A549 (cell line): Measurements from ENCODE around the gene SIGLEC8. TPM values are rescaled to one million over a fixed set of nuclear protein-coding genes. Genes with fewer than 3 reads are reported as not detected.
"Not testable (repeated sequence)": the region's sequence is repeated elsewhere in the genome, so short reads cannot be mapped to it uniquely, and the experiment has no call there.

Experiments
- ATAC-seq, 2 experiments: fragments of 200-7000 bp in 1 of 2; fragments of >200 bp in 1 of 2; cut with Nextera tagmentation in 1 of 2; cut with Tn5 transposase in 1 of 2; 3 replicates each; pipeline versions ENCODE4 v1.8.0 to v1.9.1; 2018 to 2020; ENCODE audit warnings: mild to moderate bottlenecking in 1 of 2, moderate library complexity in 1 of 2
- CTCF ChIA-PET: fragments of 300-600 bp; sonication (Branson Sonifier 250); formaldehyde crosslinking; extraction: SDS; loops from one replicate; lab custom pipeline; 2021; ENCODE audit warnings: antibody characterized with exemption, inconsistent platforms; lab: Yijun Ruan, JAX
- POLR2A ChIA-PET: fragments of 350-600 bp; formaldehyde crosslinking; extraction: SDS; loops from one replicate; lab custom pipeline; 2021; ENCODE audit warnings: antibody characterized with exemption, inconsistent platforms; lab: Yijun Ruan, JAX
- DNase-seq, 2 experiments: peaks; one replicate each; pipeline versions ENCODE4 v3.0.0 to v3.0.0-alpha.2; 2011 to 2016; ENCODE audit warnings: low read depth in 1 of 2, low spot score in 1 of 2
- FAIRE-seq: peaks from 2 replicates; lab custom pipeline; 2011; peaks lifted over from hg19 to GRCh38; lab: Jason Lieb, UNC
- H3K27ac ChIP-seq, 2 experiments: fragments of >200 bp; sonication (Bioruptor Twin); formaldehyde crosslinking; 3 replicates each; pipeline ENCODE4 v1.5.1; 2016 to 2017
- H3K4me1 ChIP-seq: fragments of >200 bp; sonication (Bioruptor Twin); formaldehyde crosslinking; 3 replicates; pipeline ENCODE4 v1.6.1; 2016
- H3K4me2 ChIP-seq: fragments of >200 bp; sonication (Bioruptor Twin); formaldehyde crosslinking; 3 replicates; pipeline ENCODE4 v1.6.1; 2016
- H3K4me3 ChIP-seq: fragments of >200 bp; sonication (Bioruptor Twin); formaldehyde crosslinking; 3 replicates; pipeline ENCODE4 v1.5.1; 2016
- H3K9me3 ChIP-seq: fragments of >200 bp; sonication (Bioruptor Twin); formaldehyde crosslinking; 3 replicates; pipeline ENCODE4 v1.6.1; 2016
- CBX8 ChIP-seq: fragments of 200-600 bp; sonication (generic); IDR thresholded peaks from 2 replicates; pipeline ENCODE4 v1.6.1; 2016
- EHF ChIP-seq: fragments of 250-450 bp; sonication (Bioruptor Pico); IDR thresholded peaks from 2 replicates; pipeline ENCODE4 v1.5.0; 2020; ENCODE audit warnings: mild to moderate bottlenecking
- EHMT2 ChIP-seq: fragments of 200-600 bp; sonication (generic); IDR thresholded peaks from 2 replicates; pipeline ENCODE4 v1.6.1; 2016; ENCODE audit warnings: antibody characterized with exemption, low read depth, mild to moderate bottlenecking, moderate library complexity
- EP300 ChIP-seq, 2 experiments: fragments of >200 bp; sonication (Bioruptor Twin); formaldehyde crosslinking; IDR thresholded peaks; 2 replicates in 1 of 2; 3 replicates in 1 of 2; pipeline ENCODE4 v1.6.1; 2016 to 2017
- FOXS1 ChIP-seq: fragments of 250-450 bp; sonication (Bioruptor Pico); IDR thresholded peaks from 2 replicates; pipeline ENCODE4 v1.5.0; 2020; ENCODE audit warnings: mild to moderate bottlenecking, moderate library complexity
- GATA3 ChIP-seq: IDR thresholded peaks from 2 replicates; pipeline ENCODE4 v1.6.1; 2012; ENCODE audit warnings: borderline replicate concordance
- HDAC2 ChIP-seq: fragments of 200-600 bp; sonication (generic); IDR thresholded peaks from 2 replicates; pipeline ENCODE4 v1.6.1; 2016
- HOXA7 ChIP-seq: fragments of 250-450 bp; sonication (Bioruptor Pico); IDR thresholded peaks from 2 replicates; pipeline ENCODE4 v1.5.0; 2020; ENCODE audit warnings: mild to moderate bottlenecking, moderate library complexity
- HOXB13 ChIP-seq: fragments of 250-450 bp; sonication (Bioruptor Pico); IDR thresholded peaks from 2 replicates; pipeline ENCODE4 v1.5.0; 2020; ENCODE audit warnings: low read depth, mild to moderate bottlenecking, moderate library complexity
- KDM1A ChIP-seq: fragments of 200-600 bp; sonication (generic); IDR thresholded peaks from 2 replicates; pipeline ENCODE4 v1.6.1; 2016; ENCODE audit warnings: low read depth, mild to moderate bottlenecking
- NFE2L2 ChIP-seq: fragments of 150-350 bp; conservative IDR thresholded peaks from 2 replicates; pipeline ENCODE4 v1.6.1; 2014; ENCODE audit warnings: low read length
- NPAS2 ChIP-seq: fragments of 250-450 bp; sonication (Bioruptor Pico); IDR thresholded peaks from 2 replicates; pipeline ENCODE4 v1.8.0; 2022; ENCODE audit warnings: mild to moderate bottlenecking, moderate library complexity, borderline replicate concordance
- NR3C1 ChIP-seq: fragments of >200 bp; sonication (Bioruptor Twin); formaldehyde crosslinking; IDR thresholded peaks from 3 replicates; pipeline ENCODE4 v1.6.1; 2017
- RARB ChIP-seq: fragments of 250-450 bp; sonication (Bioruptor Pico); IDR thresholded peaks from 2 replicates; pipeline ENCODE4 v1.8.0; 2021; ENCODE audit warnings: mild to moderate bottlenecking, moderate library complexity
- RCOR1 ChIP-seq: fragments of 150-350 bp; IDR thresholded peaks from 2 replicates; pipeline ENCODE4 v1.6.1; 2014; ENCODE audit warnings: antibody characterized with exemption, low read length, low read depth
- SMC3 ChIP-seq: fragments of >200 bp; sonication (Bioruptor Twin); formaldehyde crosslinking; IDR thresholded peaks from 3 replicates; pipeline ENCODE4 v1.6.1; 2018; ENCODE audit warnings: inconsistent platforms
- TFCP2L1 ChIP-seq: fragments of 250-450 bp; sonication (Bioruptor Pico); IDR thresholded peaks from 2 replicates; pipeline ENCODE4 v1.5.0; 2021; ENCODE audit warnings: mild to moderate bottlenecking
- ZFP36 ChIP-seq: fragments of 450-650 bp; IDR thresholded peaks from 2 replicates; pipeline ENCODE4 v1.6.1; 2014; ENCODE audit warnings: borderline replicate concordance; ENCODE audit not compliant: partially characterized antibody
- ZSCAN20 ChIP-seq: fragments of 250-450 bp; sonication (Bioruptor Pico); IDR thresholded peaks from 2 replicates; pipeline ENCODE4 v1.8.0; 2022; ENCODE audit warnings: mild to moderate bottlenecking, moderate library complexity
- WGBS: methylation state at CpG from one replicate; pipeline ENCODE4 v1.1.6; 2017; ENCODE audit errors: missing lambda C conversion rate; 5-methylcytosine and 5-hydroxymethylcytosine counted together
- polyA plus RNA-seq, 4 experiments: library from polyadenylated mRNA; depleted of rRNA in 3 of 4; stranded (reverse); fragments of >200 nt; fragmentation: RNase III in 1 of 4; extraction: RNeasy Plus Mini Kit Qiagen cat#74134 plus additional on column Dnase treatment in 1 of 4; gene quantifications; 2 replicates in 3 of 4; 3 replicates in 1 of 4; pipeline ENCODE4 v1.2.3, GENCODE V29; 2011 to 2017
- TF ChIP-seq, protein P1 (sequence below): fragments of >200 bp; sonication (Bioruptor Twin); formaldehyde crosslinking; IDR thresholded peaks from 2 replicates; pipeline ENCODE4 v1.6.1; 2016
- TF ChIP-seq, protein P2 (sequence below): fragments of 250-450 bp; sonication (Bioruptor Pico); IDR thresholded peaks from 2 replicates; pipeline ENCODE4 v1.5.0; 2020; ENCODE audit warnings: low read depth, mild to moderate bottlenecking, moderate library complexity
- TF ChIP-seq, protein P3 (sequence below): IDR thresholded peaks from 2 replicates; pipeline ENCODE4 v1.6.1; 2012
- TF ChIP-seq, protein P4 (sequence below): fragments of 150-350 bp; IDR thresholded peaks from 2 replicates; pipeline ENCODE4 v1.6.1; 2014; ENCODE audit warnings: low read depth, mild to moderate bottlenecking, low read length

Gene SIGLEC8
- polyA plus RNA-seq, 2 of the 4 experiments (the other 2 are of a cell fraction): not detected

DNA sequence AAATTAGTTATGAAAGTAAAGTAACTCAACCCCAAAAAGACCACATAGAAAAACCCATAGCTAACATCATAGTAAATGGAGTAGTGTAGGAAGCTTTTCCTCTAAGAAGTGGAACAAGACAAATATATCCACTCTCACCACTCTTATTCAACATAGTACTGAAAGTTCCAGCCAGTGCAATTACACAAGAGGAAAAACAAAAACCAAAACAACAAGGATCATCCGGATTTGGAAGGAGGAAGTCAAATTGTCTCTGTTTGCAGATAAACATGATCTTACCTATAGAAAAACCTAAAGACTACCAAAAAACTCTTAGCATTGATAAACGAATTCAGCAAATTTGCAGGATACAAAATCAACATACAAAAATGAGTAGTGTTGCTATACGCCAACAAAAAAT, 8.5 kb upstream of the SIGLEC8 start:
- CTCF ChIA-PET: interaction anchor here (1.0 to 1.2 kb wide), 2 partner anchors 30 to 191 kb away, joined by 4 to 6 read pairs; no protein-coding TSS in a partner anchor
- POLR2A ChIA-PET: no interaction called here
- Histone ChIP-seq H3K4me3 (no peak overlapping the region), H3K27ac (no peak overlapping the region), H3K4me1 (no peaks in the 10 kb centered on the region), H3K4me2 (no peak overlapping the region), H3K9me3 (peaks cover 4% of the 10 kb centered on the region; the same call in 1 of the 3 replicates)
- no peak for DNase-seq
- WGBS: 7% methylated on average over 3 of the region's 3 CpGs
- no peak for ATAC-seq
- no peak for TF ChIP-seq ZFP36
- no peak for TF ChIP-seq HOXA7 (CRISPR knock-in tag)
- TF ChIP-seq, protein P1, sequence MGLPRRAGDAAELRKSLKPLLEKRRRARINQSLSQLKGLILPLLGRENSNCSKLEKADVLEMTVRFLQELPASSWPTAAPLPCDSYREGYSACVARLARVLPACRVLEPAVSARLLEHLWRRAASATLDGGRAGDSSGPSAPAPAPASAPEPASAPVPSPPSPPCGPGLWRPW: no peak
- no peak for TF ChIP-seq CBX8
- no peak for TF ChIP-seq SMC3
- no peak for TF ChIP-seq EHMT2
- TF ChIP-seq, protein P2, sequence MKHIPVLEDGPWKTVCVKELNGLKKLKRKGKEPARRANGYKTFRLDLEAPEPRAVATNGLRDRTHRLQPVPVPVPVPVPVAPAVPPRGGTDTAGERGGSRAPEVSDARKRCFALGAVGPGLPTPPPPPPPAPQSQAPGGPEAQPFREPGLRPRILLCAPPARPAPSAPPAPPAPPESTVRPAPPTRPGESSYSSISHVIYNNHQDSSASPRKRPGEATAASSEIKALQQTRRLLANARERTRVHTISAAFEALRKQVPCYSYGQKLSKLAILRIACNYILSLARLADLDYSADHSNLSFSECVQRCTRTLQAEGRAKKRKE (CRISPR knock-in tag): no peak
- no peak for FAIRE-seq

DNA sequence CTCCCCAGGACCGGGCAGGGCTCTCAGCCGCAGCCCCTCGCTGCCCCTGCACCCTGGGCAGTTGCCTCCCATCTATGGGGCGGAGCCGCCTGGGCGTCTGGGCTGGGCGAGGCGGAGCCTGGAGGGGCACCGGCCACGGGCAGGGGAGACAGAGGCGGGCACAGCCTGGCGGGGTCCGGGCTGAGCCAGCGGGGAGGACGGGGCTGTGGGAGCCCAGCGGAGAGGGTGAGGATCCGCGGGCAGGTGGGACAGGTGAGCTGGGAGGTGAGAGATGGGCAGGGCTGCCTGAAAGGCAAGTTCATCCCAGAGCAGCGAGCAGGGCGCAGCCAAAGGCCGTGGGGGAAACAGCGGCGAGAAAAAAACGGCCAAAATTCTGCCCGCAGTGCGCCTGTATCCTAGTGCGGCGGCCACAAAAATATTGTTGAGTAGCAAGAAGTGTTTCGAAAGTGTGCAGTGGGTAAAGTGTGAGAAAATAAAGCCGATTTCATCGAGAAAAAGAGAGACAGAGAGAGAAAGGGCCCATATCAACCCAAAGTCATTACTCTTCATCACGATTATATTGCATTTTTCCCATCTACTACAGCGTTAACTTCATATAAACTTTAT, 5.8 kb upstream of the SIGLEC8 start:
- peak; percentile 20 to 27; a peak in 2 of 6 replicates for ATAC-seq
- H3K9me3 ChIP-seq, H3K4me3 ChIP-seq, POLR2A ChIA-PET, FAIRE-seq, H3K4me1 ChIP-seq, DNase-seq, H3K27ac ChIP-seq, H3K4me2 ChIP-seq, CTCF ChIA-PET: not testable (repeated sequence)
- WGBS: 58% methylated on average over 15 of the region's 33 CpGs

DNA sequence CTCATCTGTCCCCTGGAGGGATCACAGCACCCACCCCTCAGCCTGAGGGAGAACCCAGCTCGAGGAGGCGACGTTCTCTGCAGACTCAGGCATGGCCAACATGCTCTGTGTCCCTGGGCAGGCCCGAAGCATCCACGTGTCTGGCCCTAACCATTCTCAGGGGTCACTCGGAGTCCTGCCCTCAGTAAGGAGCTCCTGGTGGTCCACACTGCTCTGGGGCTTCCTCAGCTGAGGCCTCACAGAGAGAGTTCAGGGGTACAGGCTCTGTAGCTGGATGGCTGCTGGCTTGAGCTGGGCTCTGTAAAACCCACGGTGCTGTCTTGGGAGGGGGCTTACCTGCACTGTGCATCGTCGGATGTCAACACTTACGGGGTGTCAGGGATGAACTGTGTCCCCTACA, 4.4 kb upstream of the SIGLEC8 start:
- TF ChIP-seq NR3C1: no peak
- TF ChIP-seq, all 56 proteins: peak for 0
- no peaks in the 10 kb centered on the region for H3K4me1 ChIP-seq
- H3K9me3 ChIP-seq: no peaks in the 10 kb centered on the region; the same call in 2 of the 3 replicates
- 43% methylated on average over 10 of the region's 10 CpGs for WGBS
- no peak overlapping the region for H3K27ac ChIP-seq
- POLR2A ChIA-PET: no interaction called here
- FAIRE-seq: no peak
- CTCF ChIA-PET: interaction anchor here (1.1 to 1.7 kb wide), 2 partner anchors 11 to 194 kb away, joined by 4 to 17 read pairs; no protein-coding TSS in a partner anchor
- no peak for ATAC-seq
- H3K4me3 ChIP-seq: no peak overlapping the region
- DNase-seq: no peak
- no peak overlapping the region for H3K4me2 ChIP-seq

DNA sequence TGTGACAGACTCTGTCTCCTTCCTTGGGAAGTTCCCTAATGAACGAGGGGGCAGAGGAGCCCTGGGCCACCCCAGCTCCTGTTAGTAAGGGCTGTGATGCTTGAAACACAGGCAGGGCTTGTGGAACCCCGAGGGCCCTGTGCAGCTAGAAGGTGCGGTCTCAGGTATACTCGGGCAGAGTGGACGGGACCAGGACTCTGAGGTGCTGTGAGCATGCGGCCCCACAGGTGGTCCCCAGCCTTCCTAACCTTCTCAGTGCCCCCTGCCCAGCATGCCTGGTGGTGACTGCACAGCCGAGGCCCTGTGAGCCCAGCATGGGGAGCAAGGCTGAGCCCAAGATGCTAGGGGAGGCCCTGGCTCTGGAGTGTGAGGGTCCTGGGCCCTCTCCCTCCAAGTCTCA, 4.0 kb upstream of the SIGLEC8 start:
- POLR2A ChIA-PET: no interaction called here
- Histone ChIP-seq H3K9me3 (no peaks in the 10 kb centered on the region; the same call in 2 of the 3 replicates), H3K4me3 (no peak overlapping the region), H3K4me2 (no peak overlapping the region), H3K4me1 (no peaks in the 10 kb centered on the region), H3K27ac (no peak overlapping the region)
- 34% methylated on average over 7 of the region's 7 CpGs for WGBS
- FAIRE-seq (no peak), DNase-seq (no peak), ATAC-seq (no peak)
- TF ChIP-seq RARB (CRISPR knock-in tag) (no peak), HOXB13 (CRISPR knock-in tag) (no peak)
- CTCF ChIA-PET: interaction anchor here (0.7 to 3.1 kb wide), 6 partner anchors 9 to 316 kb away, joined by 3 to 17 read pairs (median 6); no protein-coding TSS in a partner anchor

DNA sequence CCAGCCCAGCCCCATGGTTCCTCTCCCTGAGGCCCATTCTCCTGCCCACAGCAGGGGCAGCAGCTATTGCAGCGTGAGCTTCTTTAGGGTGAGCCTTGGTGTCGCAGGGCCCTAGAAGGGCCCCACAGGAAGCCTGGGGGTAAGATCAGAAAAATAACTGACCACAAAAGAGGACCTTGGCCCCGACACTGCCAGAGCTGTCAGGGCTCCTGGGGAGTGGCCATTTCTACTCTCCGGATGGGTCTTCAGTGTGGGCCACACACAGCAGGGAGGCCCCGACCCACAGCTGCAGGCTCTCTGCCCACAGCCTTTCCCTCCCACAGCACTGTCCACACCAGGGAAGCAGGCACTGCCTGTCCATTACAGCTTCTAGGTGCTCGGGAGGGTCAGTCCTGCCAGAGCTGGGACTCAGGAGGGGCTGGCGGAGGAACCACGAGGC, 3.5 kb upstream of the SIGLEC8 start:
- H3K4me3 ChIP-seq: no peak overlapping the region
- ATAC-seq: no peak
- ChIA-PET POLR2A (no interaction called here), CTCF (interaction anchor here (0.7 to 3.1 kb wide), 5 partner anchors 10 to 316 kb away, joined by 3 to 8 read pairs (median 4); no protein-coding TSS in a partner anchor)
- H3K27ac ChIP-seq: no peak overlapping the region
- FAIRE-seq: no peak
- no peaks in the 10 kb centered on the region for H3K4me1 ChIP-seq
- no peak for DNase-seq
- 46% methylated on average over 8 of the region's 8 CpGs for WGBS
- no peak overlapping the region for H3K4me2 ChIP-seq
- no peak for TF ChIP-seq HDAC2
- no peak for TF ChIP-seq RCOR1
- no peak for TF ChIP-seq TFCP2L1
- TF ChIP-seq EHF (CRISPR knock-in tag): no peak
- TF ChIP-seq, protein P3, sequence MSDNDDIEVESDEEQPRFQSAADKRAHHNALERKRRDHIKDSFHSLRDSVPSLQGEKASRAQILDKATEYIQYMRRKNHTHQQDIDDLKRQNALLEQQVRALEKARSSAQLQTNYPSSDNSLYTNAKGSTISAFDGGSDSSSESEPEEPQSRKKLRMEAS: no peak
- no peak for TF ChIP-seq EP300 (IDR thresholded peaks at IDR 0.05)
- TF ChIP-seq ZSCAN20 (CRISPR knock-in tag): no peak
- no peak for TF ChIP-seq GATA3
- no peak for TF ChIP-seq KDM1A
- no peak for TF ChIP-seq NFE2L2
- TF ChIP-seq NPAS2 (CRISPR knock-in tag): no peak
- TF ChIP-seq, protein P2 (CRISPR knock-in tag): no peak
- TF ChIP-seq, protein P4, sequence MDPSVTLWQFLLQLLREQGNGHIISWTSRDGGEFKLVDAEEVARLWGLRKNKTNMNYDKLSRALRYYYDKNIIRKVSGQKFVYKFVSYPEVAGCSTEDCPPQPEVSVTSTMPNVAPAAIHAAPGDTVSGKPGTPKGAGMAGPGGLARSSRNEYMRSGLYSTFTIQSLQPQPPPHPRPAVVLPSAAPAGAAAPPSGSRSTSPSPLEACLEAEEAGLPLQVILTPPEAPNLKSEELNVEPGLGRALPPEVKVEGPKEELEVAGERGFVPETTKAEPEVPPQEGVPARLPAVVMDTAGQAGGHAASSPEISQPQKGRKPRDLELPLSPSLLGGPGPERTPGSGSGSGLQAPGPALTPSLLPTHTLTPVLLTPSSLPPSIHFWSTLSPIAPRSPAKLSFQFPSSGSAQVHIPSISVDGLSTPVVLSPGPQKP: no peak
- no peak for TF ChIP-seq FOXS1 (CRISPR knock-in tag)
- H3K9me3 ChIP-seq: no peaks in the 10 kb centered on the region; the same call in 2 of the 3 replicates
